IPS DF 6.9 (cell line): ENCODE data around the gene PDCD6IP.

Source experiments
- DNase-seq: peaks from one replicate; pipeline ENCODE4 v3.0.0-alpha.2; 2013; ENCODE audit warnings: low read depth, low spot score
- H3K27ac ChIP-seq: one replicate; pipeline ENCODE4 v1.5.1; 2013; ENCODE audit warnings: low read length, control low read depth
- H3K27me3 ChIP-seq: 2 replicates; pipeline ENCODE4 v1.6.1; 2013; ENCODE audit warnings: mild to moderate bottlenecking, low read length; ENCODE audit not compliant: control insufficient read depth, insufficient read depth
- H3K36me3 ChIP-seq: 2 replicates; pipeline ENCODE4 v1.6.1; 2013; ENCODE audit warnings: low read length; ENCODE audit not compliant: control insufficient read depth, insufficient read depth
- H3K4me1 ChIP-seq: 2 replicates; pipeline ENCODE4 v1.6.1; 2013; ENCODE audit warnings: low read length; ENCODE audit not compliant: control insufficient read depth, insufficient read depth
- H3K4me3 ChIP-seq: 2 replicates; pipeline ENCODE4 v1.5.1; 2013; ENCODE audit warnings: mild to moderate bottlenecking, low read length
- H3K9me3 ChIP-seq: 2 replicates; pipeline ENCODE4 v1.6.1; 2013; ENCODE audit warnings: low read length, inconsistent platforms; ENCODE audit not compliant: control insufficient read depth, insufficient read depth
- WGBS: extraction: QIAGEN DNeasy Blood & Tissue Kit; methylation state at CpG from one replicate; pipeline ENCODE4 v1.1.7; 2013; ENCODE audit warnings: mixed read lengths, missing lambda C conversion rate; ENCODE audit not compliant: insufficient read length, insufficient coverage; 5-methylcytosine and 5-hydroxymethylcytosine counted together

The PDCD6IP gene

GRCh38 chr3:33795856-33796536 is 2.4 kb upstream of the PDCD6IP start:
- H3K27ac ChIP-seq: no peak overlapping the region
- H3K36me3 ChIP-seq: no peaks in the 10 kb centered on the region
- H3K27me3 ChIP-seq: no peaks in the 10 kb centered on the region
- WGBS: no CpG with 5 or more reads among the region's 3 CpGs
- H3K9me3 ChIP-seq: no peaks in the 10 kb centered on the region
- no peak for DNase-seq
- no peak overlapping the region for H3K4me3 ChIP-seq
- no peaks in the 10 kb centered on the region for H3K4me1 ChIP-seq

- Histone ChIP-seq H3K4me3 (peak overlapping the region; percentile 72; the same call in 1 of the 2 replicates), H3K27ac (no peak overlapping the region), H3K27me3 (no peaks in the 10 kb centered on the region), H3K36me3 (no peaks in the 10 kb centered on the region), H3K4me1 (no peaks in the 10 kb centered on the region), H3K9me3 (no peaks in the 10 kb centered on the region)
- no peak for DNase-seq
- no CpG with 5 or more reads among the region's 9 CpGs for WGBS
These were observed 365 bp upstream of the PDCD6IP start for GRCh38 chr3:33798113-33798417.

GRCh38 chr3:33799202-33799551 is 747 bp downstream of the PDCD6IP start:
- DNase-seq: no peak
- H3K27ac ChIP-seq: no peak overlapping the region
- H3K4me1 ChIP-seq: no peaks in the 10 kb centered on the region
- H3K36me3 ChIP-seq: no peaks in the 10 kb centered on the region
- no peaks in the 10 kb centered on the region for H3K9me3 ChIP-seq
- H3K4me3 ChIP-seq: peak overlapping the region; percentile 72; the same call in 1 of the 2 replicates
- WGBS: no CpG with 5 or more reads among the region's 3 CpGs
- H3K27me3 ChIP-seq: no peaks in the 10 kb centered on the region

GRCh38 chr3:33803252-33803651 is 4.8 kb downstream of the PDCD6IP start:
- no CpG with 5 or more reads among the region's 1 CpG for WGBS
- Histone ChIP-seq H3K4me3 (no peak overlapping the region), H3K4me1 (0 out of 2 replicates have a peak, but pooled peaks cover 2% of the 10 kb centered on the region)

GRCh38 chr3:33803894-33804526 is 5.6 kb downstream of the PDCD6IP start:
- no peak overlapping the region for H3K27ac ChIP-seq

More at GRCh38 chr3:33803252-33803651, 4.8 kb downstream of the PDCD6IP start:
- Histone ChIP-seq H3K27ac (no peak overlapping the region), H3K27me3 (no peaks in the 10 kb centered on the region), H3K36me3 (peaks cover 3% of the 10 kb centered on the region; the same call in 1 of the 2 replicates), H3K9me3 (no peaks in the 10 kb centered on the region)
- no peak for DNase-seq

GRCh38 chr3:33807191-33807590 is 8.8 kb downstream of the PDCD6IP start:
- H3K27me3 ChIP-seq: no peaks in the 10 kb centered on the region
- peaks cover 3% of the 10 kb centered on the region; the same call in 1 of the 2 replicates for H3K36me3 ChIP-seq
- WGBS: no CpG with 5 or more reads among the region's 2 CpGs
- no peak overlapping the region for H3K4me3 ChIP-seq
- no peak overlapping the region for H3K27ac ChIP-seq
- H3K4me1 ChIP-seq: 0 out of 2 replicates have a peak, but pooled peaks cover 2% of the 10 kb centered on the region
- H3K9me3 ChIP-seq: no peaks in the 10 kb centered on the region
- no peak for DNase-seq

More at GRCh38 chr3:33803894-33804526, 5.6 kb downstream of the PDCD6IP start:
- no peaks in the 10 kb centered on the region for H3K27me3 ChIP-seq
- H3K9me3 ChIP-seq: no peaks in the 10 kb centered on the region
- 0 out of 2 replicates have a peak, but pooled peaks cover 2% of the 10 kb centered on the region for H3K4me1 ChIP-seq
- DNase-seq: no peak
- H3K4me3 ChIP-seq: no peak overlapping the region
- WGBS: no CpG with 5 or more reads among the region's 6 CpGs
- H3K36me3 ChIP-seq: peaks cover 3% of the 10 kb centered on the region; the same call in 1 of the 2 replicates

GRCh38 chr3:33808559-33808958 is 10.1 kb downstream of the PDCD6IP start:
- WGBS: no CpG with 5 or more reads among the region's 5 CpGs
- H3K27ac ChIP-seq: no peak overlapping the region
- H3K36me3 ChIP-seq: peaks cover 3% of the 10 kb centered on the region; the same call in 1 of the 2 replicates
- H3K27me3 ChIP-seq: no peaks in the 10 kb centered on the region
- no peak for DNase-seq
- 0 out of 2 replicates have a peak, but pooled peaks cover 2% of the 10 kb centered on the region for H3K4me1 ChIP-seq
- no peaks in the 10 kb centered on the region for H3K9me3 ChIP-seq
- no peak overlapping the region for H3K4me3 ChIP-seq

DNA sequence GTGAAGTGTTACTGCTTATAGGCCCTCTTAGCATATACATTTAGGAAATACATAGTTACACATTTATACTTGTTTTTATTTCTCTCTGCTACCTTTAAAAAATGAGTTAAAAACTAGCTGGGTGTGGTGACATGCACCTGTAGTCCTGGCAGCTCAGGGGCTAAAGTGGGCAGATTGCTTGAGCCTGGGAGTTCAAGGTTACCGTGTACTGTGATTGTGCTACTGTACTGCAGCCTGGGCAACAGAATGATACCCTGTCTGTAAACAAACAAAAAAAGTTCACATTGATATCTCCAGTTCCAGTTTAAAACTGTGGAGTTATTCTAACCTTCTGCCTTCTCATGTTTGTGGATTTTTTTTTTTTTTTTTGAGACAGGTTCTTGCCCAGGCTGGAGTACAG is 12.1 kb downstream of the PDCD6IP start:
- H3K4me3 ChIP-seq: no peak overlapping the region
- H3K4me1 ChIP-seq: 0 out of 2 replicates have a peak, but pooled peaks cover 2% of the 10 kb centered on the region
- peaks cover 3% of the 10 kb centered on the region; the same call in 1 of the 2 replicates for H3K36me3 ChIP-seq
- no peaks in the 10 kb centered on the region for H3K27me3 ChIP-seq
- H3K27ac ChIP-seq: no peak overlapping the region
- WGBS: no CpG with 5 or more reads among the region's 1 CpG
- no peak for DNase-seq
- no peaks in the 10 kb centered on the region for H3K9me3 ChIP-seq

DNA sequence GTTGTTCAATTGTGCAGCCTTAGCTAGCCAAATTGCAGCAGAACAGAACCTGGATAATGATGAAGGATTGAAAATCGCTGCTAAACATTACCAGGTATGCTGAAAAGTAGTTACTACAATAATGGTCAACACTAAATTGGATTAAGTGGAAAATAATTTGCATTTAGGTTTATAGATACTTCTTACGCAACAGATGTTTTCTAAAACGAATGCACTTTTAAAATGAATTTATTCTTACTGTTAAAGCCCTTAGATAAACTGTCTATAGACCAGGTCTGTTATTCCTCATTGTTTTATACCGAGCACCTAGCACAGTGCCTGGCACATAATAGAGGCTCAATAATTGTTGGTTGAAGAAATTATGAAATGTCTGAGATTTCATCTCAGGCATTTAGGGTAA is 23.6 kb downstream of the PDCD6IP start:
- no peaks in the 10 kb centered on the region for H3K4me1 ChIP-seq
- H3K36me3 ChIP-seq: no peaks in the 10 kb centered on the region; the same call in 1 of the 2 replicates
- no peaks in the 10 kb centered on the region for H3K27me3 ChIP-seq
- WGBS: no CpG with 5 or more reads among the region's 4 CpGs
- H3K27ac ChIP-seq: no peak overlapping the region
- no peak for DNase-seq
- no peak overlapping the region for H3K4me3 ChIP-seq
- no peaks in the 10 kb centered on the region for H3K9me3 ChIP-seq

DNA sequence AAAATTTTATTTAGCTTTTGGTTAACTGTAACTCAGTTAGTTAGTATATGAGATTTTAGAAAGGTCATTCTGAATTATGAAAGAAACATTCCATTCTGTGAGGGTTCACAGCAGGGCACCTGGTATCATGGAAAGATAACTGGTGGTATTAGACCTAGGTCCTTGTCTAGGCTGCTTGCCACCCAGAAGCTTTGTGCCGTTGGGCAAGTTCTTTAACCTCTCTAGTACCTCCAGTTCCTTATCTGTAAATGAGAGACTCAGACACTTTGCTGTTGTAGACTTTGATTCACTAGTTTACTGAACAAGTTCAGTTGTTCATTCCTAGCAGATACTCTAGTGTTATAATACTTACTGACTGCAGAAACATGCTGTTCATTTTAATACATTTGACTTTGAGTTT is 25.4 kb downstream of the PDCD6IP start:
- Histone ChIP-seq H3K36me3 (no peaks in the 10 kb centered on the region; the same call in 1 of the 2 replicates), H3K4me3 (no peak overlapping the region), H3K27me3 (no peaks in the 10 kb centered on the region), H3K4me1 (no peaks in the 10 kb centered on the region), H3K27ac (no peak overlapping the region), H3K9me3 (no peaks in the 10 kb centered on the region)
- no peak for DNase-seq
- WGBS: no CpG with 5 or more reads among the region's 1 CpG
